Kidney (tissue), 14 donors: ENCODE results near the gene FMO3. TPM values are rescaled to one million over a fixed set of nuclear protein-coding genes. Genes with fewer than 3 reads are reported as not detected.

Experiments used
- DNase-seq, 5 donors: peaks; one replicate each; pipeline ENCODE4 v3.0.0-alpha.2; 2013 to 2020
- FAIRE-seq: peaks from 2 replicates; lab custom pipeline; 2012; peaks lifted over from hg19 to GRCh38; lab: Jason Lieb, UNC
- H3K27ac ChIP-seq, 2 donors: one replicate each; pipeline ENCODE4 v1.7.0; 2013; ENCODE audit warnings: low read depth in 2 of 2, low read length in 2 of 2, inconsistent platforms in 1 of 2
- H3K27me3 ChIP-seq: one replicate; pipeline ENCODE4 v1.7.1; 2013; ENCODE audit warnings: low read length, inconsistent platforms; ENCODE audit not compliant: control insufficient read depth, insufficient read depth
- H3K36me3 ChIP-seq, 3 donors: one replicate each; pipeline versions ENCODE4 v1.7.0 to v1.7.1; 2013; ENCODE audit warnings: low read length in 3 of 3, control low read depth in 1 of 3, inconsistent platforms in 1 of 3; ENCODE audit not compliant: insufficient read depth in 3 of 3, control insufficient read depth in 2 of 3
- H3K4me1 ChIP-seq, 3 donors: one replicate each; pipeline versions ENCODE4 v1.7.0 to v1.7.1; 2013; ENCODE audit warnings: low read length in 3 of 3, inconsistent platforms in 1 of 3, low read depth in 1 of 3; ENCODE audit not compliant: control insufficient read depth in 2 of 3, insufficient read depth in 2 of 3
- H3K4me3 ChIP-seq, 3 donors: one replicate each; pipeline versions ENCODE4 v1.7.0 to v1.8.1; 2013; ENCODE audit warnings: low read length in 3 of 3, control low read depth in 1 of 3, inconsistent platforms in 1 of 3
- H3K9ac ChIP-seq, 3 donors: one replicate each; pipeline versions ENCODE4 v1.7.0 to v1.7.1; 2013; ENCODE audit warnings: low read length in 3 of 3, control low read depth in 1 of 3, inconsistent platforms in 1 of 3
- H3K9me3 ChIP-seq, 3 donors: one replicate each; pipeline versions ENCODE4 v1.7.0 to v1.7.1; 2013; ENCODE audit warnings: low read length in 3 of 3, control low read depth in 1 of 3, inconsistent platforms in 1 of 3; ENCODE audit not compliant: control insufficient read depth in 2 of 3, insufficient read depth in 1 of 3
- intact Hi-C: fragments of 100-400 bp; cut with DNase I; formaldehyde crosslinking; loops from one replicate; pipeline ENCODE4 v1.11.1; 2022
- polyA plus RNA-seq: library from polyadenylated mRNA; stranded (reverse); fragments of 350-450 nt; fragmentation: Illumina TruSeq; extraction: RNeasy Lipid Tissue Mini Kit (QIAGEN cat#74804); gene quantifications from one replicate; pipeline ENCODE4 v1.2.3, GENCODE V29; 2014; ENCODE audit warnings: low read depth, low replicate concordance; ENCODE audit not compliant: insufficient read depth
- total RNA-seq: library from RNA; stranded (reverse); fragmentation: NEBNext Ultra II Directional; extraction: Animal tissue kit (Norgen Biotek cat#: 25700); gene quantifications from one replicate; pipeline ENCODE4 v1.2.1, GENCODE V29; 2021
- TF ChIP-seq, protein P1 (sequence below): IDR thresholded peaks from 3 replicates; pipeline ENCODE4 v1.5.1; 2012; ENCODE audit warnings: mild to moderate bottlenecking, moderate library complexity, borderline replicate concordance; ENCODE audit not compliant: insufficient read depth; ENCODE audit errors: extremely low read depth
- donor health status: control.
- donor health status: control.
- donor health status: control.
- donor health status: control.
- donor health status: control.
- donor health status: DM: yes; HTN: yes; CAD: no.
- donor health status: Normal renal cell carcinoma (clear cell type).

FMO3 gene
- total and polyA plus RNA-seq, 2 donors from 2014 or later, result 7.7 to 19.3 TPM

DNA sequence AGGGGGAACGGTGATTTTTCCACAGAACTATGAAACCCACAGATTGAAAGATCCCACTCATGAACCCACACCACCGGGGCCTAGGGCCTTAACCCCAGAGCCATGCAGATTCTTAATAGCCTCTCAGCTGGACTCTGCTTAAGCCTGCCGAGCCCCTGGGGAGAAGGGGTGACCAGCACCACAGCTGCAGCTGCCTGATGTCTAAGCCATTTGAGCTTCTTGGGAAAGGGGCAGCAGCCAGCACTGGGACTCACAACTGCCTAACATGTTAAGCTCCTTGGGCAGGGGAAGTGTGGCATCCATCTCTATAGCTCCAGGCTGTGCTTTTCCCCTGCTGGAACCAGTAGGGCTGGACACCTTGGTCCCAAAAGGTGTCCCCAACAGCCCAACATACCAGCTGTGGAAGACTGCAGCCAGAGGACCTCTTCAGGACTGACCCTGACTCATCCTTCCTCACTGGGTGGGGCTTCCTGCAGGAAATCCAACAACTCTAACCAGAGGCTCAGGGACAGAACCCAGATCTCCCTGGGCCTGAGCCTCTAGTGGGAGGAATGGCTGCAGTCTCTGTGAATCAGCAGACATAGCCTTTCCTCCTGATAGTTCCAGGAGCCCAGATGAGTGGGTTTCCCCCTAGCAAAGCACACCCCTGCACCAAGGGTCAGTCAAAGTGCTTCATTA lies 34.6 kb upstream of the FMO3 start:
- no peaks in the 10 kb centered on the region for H3K9me3 ChIP-seq
- H3K9ac ChIP-seq, result no peak overlapping the region
- no peaks in the 10 kb centered on the region for H3K36me3 ChIP-seq
- H3K27ac ChIP-seq, result no peak overlapping the region
- H3K27me3 ChIP-seq, result no peaks in the 10 kb centered on the region
- intact Hi-C loops, result no loop called here
- DNase-seq (no peak), FAIRE-seq (no peak)
- H3K4me1 ChIP-seq, result no peaks in the 10 kb centered on the region
- TF ChIP-seq, protein P1, sequence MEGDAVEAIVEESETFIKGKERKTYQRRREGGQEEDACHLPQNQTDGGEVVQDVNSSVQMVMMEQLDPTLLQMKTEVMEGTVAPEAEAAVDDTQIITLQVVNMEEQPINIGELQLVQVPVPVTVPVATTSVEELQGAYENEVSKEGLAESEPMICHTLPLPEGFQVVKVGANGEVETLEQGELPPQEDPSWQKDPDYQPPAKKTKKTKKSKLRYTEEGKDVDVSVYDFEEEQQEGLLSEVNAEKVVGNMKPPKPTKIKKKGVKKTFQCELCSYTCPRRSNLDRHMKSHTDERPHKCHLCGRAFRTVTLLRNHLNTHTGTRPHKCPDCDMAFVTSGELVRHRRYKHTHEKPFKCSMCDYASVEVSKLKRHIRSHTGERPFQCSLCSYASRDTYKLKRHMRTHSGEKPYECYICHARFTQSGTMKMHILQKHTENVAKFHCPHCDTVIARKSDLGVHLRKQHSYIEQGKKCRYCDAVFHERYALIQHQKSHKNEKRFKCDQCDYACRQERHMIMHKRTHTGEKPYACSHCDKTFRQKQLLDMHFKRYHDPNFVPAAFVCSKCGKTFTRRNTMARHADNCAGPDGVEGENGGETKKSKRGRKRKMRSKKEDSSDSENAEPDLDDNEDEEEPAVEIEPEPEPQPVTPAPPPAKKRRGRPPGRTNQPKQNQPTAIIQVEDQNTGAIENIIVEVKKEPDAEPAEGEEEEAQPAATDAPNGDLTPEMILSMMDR, result no peak
- H3K4me3 ChIP-seq, result no peak overlapping the region

DNA sequence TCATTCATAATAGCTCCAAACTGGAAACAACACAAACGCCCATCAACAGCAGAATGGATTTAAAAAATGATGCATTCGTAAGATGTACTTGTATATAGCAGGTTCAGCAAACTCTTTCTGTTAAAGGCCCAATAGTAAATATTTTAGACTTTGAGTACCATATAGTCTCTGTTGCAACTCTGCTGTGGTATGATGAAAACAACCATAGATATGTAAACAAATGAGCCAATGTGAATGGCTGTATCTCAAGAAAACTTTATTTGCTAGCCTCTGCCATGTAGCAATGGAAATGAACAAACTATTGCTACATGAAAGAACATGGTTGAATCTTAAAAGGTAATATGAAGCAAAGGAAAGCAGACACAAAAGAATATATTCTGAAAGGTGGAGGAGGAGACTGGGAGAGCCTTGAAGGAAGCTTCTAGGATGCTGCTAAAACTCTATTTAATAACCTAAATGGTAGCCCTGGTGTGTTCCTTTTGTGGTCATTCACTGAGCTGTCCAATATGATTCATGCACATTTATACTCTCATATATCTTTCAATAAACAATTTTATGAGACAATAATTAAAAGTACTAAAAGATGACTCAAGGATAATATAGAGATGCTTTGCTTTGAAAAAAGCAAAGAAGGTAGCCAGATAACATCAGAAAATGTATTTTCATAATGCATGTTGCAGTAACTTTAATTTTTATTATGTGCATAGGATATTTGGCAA lies 29.1 kb upstream of the FMO3 start:
- Histone ChIP-seq H3K4me1 (no peaks in the 10 kb centered on the region), H3K9ac (no peak overlapping the region), H3K27me3 (no peaks in the 10 kb centered on the region), H3K27ac (no peak overlapping the region), H3K4me3 (no peak overlapping the region), H3K9me3 (no peaks in the 10 kb centered on the region), H3K36me3 (no peaks in the 10 kb centered on the region)
- TF ChIP-seq, protein P1, result no peak
- DNase-seq, result no peak
- intact Hi-C loops, result no loop called here
- FAIRE-seq, result no peak

DNA sequence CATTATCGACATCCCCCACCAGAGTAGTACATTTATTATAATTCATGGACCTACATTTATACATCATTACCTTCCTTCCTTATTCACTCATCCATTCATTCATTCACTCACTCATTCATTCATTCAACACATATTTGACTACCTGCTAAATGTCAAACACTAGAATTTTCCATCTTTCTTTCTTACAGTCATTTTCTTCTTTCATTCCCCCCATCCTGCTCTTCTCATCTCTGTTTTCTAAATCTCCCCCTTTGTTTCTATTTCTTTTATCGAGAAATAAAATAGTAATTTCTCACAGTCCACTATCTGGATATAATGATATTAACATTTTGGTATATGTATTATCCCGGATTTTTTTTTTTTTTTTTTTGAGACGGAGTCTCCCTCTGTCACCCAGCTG lies 27.8 kb upstream of the FMO3 start:
- Histone ChIP-seq H3K4me1 (no peaks in the 10 kb centered on the region), H3K36me3 (no peaks in the 10 kb centered on the region), H3K27ac (no peak overlapping the region), H3K9me3 (no peaks in the 10 kb centered on the region), H3K4me3 (no peak overlapping the region), H3K9ac (no peak overlapping the region), H3K27me3 (no peaks in the 10 kb centered on the region)
- intact Hi-C loops, result no loop called here
- DNase-seq, result no peak
- TF ChIP-seq, protein P1, result no peak
- no peak for FAIRE-seq
